AG09309 (cell line): ENCODE data around the gene CECR2.

Source experiments
- DNase-seq: peaks from one replicate; pipeline ENCODE4 v3.0.0-alpha.2; 2010; ENCODE audit warnings: low read depth
- H3K4me3 ChIP-seq: 2 replicates; pipeline ENCODE4 v1.5.1; 2011; ENCODE audit warnings: mild to moderate bottlenecking, low read depth, low read length, moderate library complexity; ENCODE audit not compliant: control insufficient read depth
- CTCF ChIP-seq: IDR thresholded peaks from 2 replicates; pipeline ENCODE4 v1.5.1; 2011; ENCODE audit warnings: mild to moderate bottlenecking, low read depth, low read length, inconsistent platforms; ENCODE audit not compliant: insufficient read depth, control insufficient read depth; ENCODE audit errors: missing control alignments

The CECR2 gene

GRCh38 chr22:17381192-17381913 lies 12.1 kb downstream of the CECR2 start:
- DNase-seq = no peak
- TF ChIP-seq CTCF = no peak
- no peak overlapping the region for H3K4me3 ChIP-seq

- no peak for TF ChIP-seq CTCF
- DNase-seq = no peak
- no peak overlapping the region for H3K4me3 ChIP-seq
Measured at GRCh38 chr22:17384612-17385330, 15.5 kb downstream of the CECR2 start.

DNA sequence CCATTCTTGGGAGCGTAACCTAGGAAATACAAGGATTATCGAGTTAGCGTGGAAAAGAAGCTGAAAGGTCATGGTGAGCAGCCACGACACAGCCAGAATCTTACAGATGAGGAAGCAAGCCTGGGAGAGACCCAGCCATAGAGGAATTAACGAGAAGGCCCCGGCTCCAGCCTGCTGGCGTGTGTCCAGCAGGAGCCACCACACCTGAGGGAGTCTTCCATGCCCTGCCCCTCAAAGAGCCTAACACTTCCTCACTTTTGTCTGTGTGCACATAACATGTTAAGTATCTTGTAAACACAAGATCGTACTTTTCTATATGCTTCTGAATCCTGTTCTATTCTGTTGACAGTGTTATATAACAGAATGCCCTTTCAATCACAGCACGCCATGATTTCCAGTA lies 18.1 kb downstream of the CECR2 start:
- no peak for DNase-seq
- TF ChIP-seq CTCF = no peak
- H3K4me3 ChIP-seq = no peak overlapping the region

DNA sequence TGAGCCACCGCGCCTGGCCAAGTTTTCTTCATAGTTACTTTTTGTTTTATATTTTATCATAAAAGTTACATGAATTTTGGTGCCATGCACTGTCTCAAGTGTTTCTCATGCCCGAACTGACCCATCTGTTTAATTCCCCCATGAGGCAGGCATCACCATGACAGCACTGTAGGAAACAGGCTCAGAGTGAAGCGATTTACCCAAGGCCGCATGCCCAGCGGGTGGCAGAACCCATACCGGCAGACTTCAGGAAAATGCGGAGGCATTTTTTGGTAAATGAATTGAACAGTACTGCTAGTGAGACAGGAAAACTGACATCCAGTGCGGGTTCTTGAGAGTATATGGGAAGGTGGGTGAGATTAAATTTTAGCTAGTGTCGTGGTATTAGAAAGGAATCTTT lies 19.0 kb downstream of the CECR2 start:
- no peak for TF ChIP-seq CTCF
- no peak overlapping the region for H3K4me3 ChIP-seq
- no peak for DNase-seq

- TF ChIP-seq CTCF = no peak
- no peak for DNase-seq
- no peak overlapping the region for H3K4me3 ChIP-seq
Measured at GRCh38 chr22:17390087-17390486, 20.8 kb downstream of the CECR2 start.

GRCh38 chr22:17396516-17396915 lies 27.3 kb downstream of the CECR2 start:
- H3K4me3 ChIP-seq = no peak overlapping the region
- TF ChIP-seq CTCF = no peak
- no peak for DNase-seq
